Endothelial cell (in vitro differentiated cells): ENCODE results near the gene INPP5B. TPM values are rescaled to one million over a fixed set of nuclear protein-coding genes. Genes with fewer than 3 reads are reported as not detected.
A peak's percentile ranks its signal among the peaks of the same experiment; 100 is the strongest.
"Not testable (repeated sequence)": the region's sequence is repeated elsewhere in the genome, so short reads cannot be mapped to it uniquely, and the experiment has no call there.

Source experiments
- DNase-seq: peaks from one replicate; pipeline ENCODE4 v3.0.0; 2021; ENCODE audit warnings: low spot score
- H3K27ac Mint-ChIP-seq: one replicate; pipeline ENCODE4 v1.8.0; 2021; ENCODE audit warnings: mixed read lengths, inconsistent platforms; ENCODE audit not compliant: unreplicated experiment
- H3K27me3 Mint-ChIP-seq: one replicate; pipeline ENCODE4 v1.8.0; 2021; ENCODE audit warnings: mild to moderate bottlenecking, moderate library complexity, mixed read lengths, inconsistent platforms; ENCODE audit not compliant: unreplicated experiment
- H3K36me3 Mint-ChIP-seq: one replicate; pipeline ENCODE4 v1.8.0; 2021; ENCODE audit warnings: mild to moderate bottlenecking, low read depth, mixed read lengths, inconsistent platforms; ENCODE audit not compliant: unreplicated experiment
- H3K4me1 Mint-ChIP-seq: one replicate; pipeline ENCODE4 v1.8.0; 2021; ENCODE audit warnings: mild to moderate bottlenecking, mixed read lengths, inconsistent platforms; ENCODE audit not compliant: unreplicated experiment
- H3K4me3 Mint-ChIP-seq: one replicate; pipeline ENCODE4 v1.8.0; 2021; ENCODE audit warnings: mild to moderate bottlenecking, mixed read lengths, inconsistent platforms; ENCODE audit not compliant: unreplicated experiment
- H3K9me3 Mint-ChIP-seq: one replicate; pipeline ENCODE4 v1.8.0; 2021; ENCODE audit warnings: mixed read lengths, inconsistent platforms; ENCODE audit not compliant: unreplicated experiment
- CTCF ChIP-seq: fragments of 200-600 bp; sonication (generic); IDR thresholded peaks from one replicate; pipeline ENCODE4 v1.5.0; 2021; ENCODE audit warnings: antibody characterized with exemption; ENCODE audit not compliant: unreplicated experiment
- total RNA-seq: library from RNA; stranded (reverse); fragmentation: NEBNext Ultra II Directional; extraction: Animal tissue kit (Norgen Biotek cat#: 25700); gene quantifications from one replicate; pipeline ENCODE4 v1.2.1, GENCODE V29; 2021; ENCODE audit not compliant: unreplicated experiment

Gene INPP5B
- total RNA-seq, 1 donor from 2014 or later: 18.4 TPM

- H3K27me3 Mint-ChIP-seq: peaks cover 11% of the 10 kb centered on the region
- no peak for TF ChIP-seq CTCF
- DNase-seq: no peak
- H3K27ac Mint-ChIP-seq: peak overlapping the region; percentile 14
- H3K4me3 Mint-ChIP-seq: no peak overlapping the region
- H3K36me3 Mint-ChIP-seq: peaks cover 18% of the 10 kb centered on the region
- no peaks in the 10 kb centered on the region for H3K9me3 Mint-ChIP-seq
- H3K4me1 Mint-ChIP-seq: peaks cover 7% of the 10 kb centered on the region
These were observed 40.8 kb upstream of the INPP5B start for GRCh38 chr1:37987679-37988078.

GRCh38 chr1:37983546-37983945, 36.7 kb upstream of the INPP5B start:
- Mint-ChIP-seq H3K9me3 (no peaks in the 10 kb centered on the region), H3K4me3 (no peak overlapping the region), H3K4me1 (no peaks in the 10 kb centered on the region), H3K27ac (no peak overlapping the region), H3K36me3 (peaks cover 38% of the 10 kb centered on the region), H3K27me3 (peaks cover 3% of the 10 kb centered on the region)
- TF ChIP-seq CTCF: no peak
- no peak for DNase-seq

GRCh38 chr1:37978541-37978940, 31.7 kb upstream of the INPP5B start:
- no peak for TF ChIP-seq CTCF
- no peaks in the 10 kb centered on the region for H3K9me3 Mint-ChIP-seq
- H3K4me3 Mint-ChIP-seq: peak overlapping the region; percentile 19
- no peak overlapping the region for H3K27ac Mint-ChIP-seq
- peaks cover 5% of the 10 kb centered on the region for H3K27me3 Mint-ChIP-seq
- no peak for DNase-seq
- H3K36me3 Mint-ChIP-seq: peaks cover 48% of the 10 kb centered on the region
- H3K4me1 Mint-ChIP-seq: no peaks in the 10 kb centered on the region

GRCh38 chr1:37975083-37975482, 28.2 kb upstream of the INPP5B start:
- H3K9me3 Mint-ChIP-seq, H3K27ac Mint-ChIP-seq: not testable (repeated sequence)
- H3K36me3 Mint-ChIP-seq: peaks cover 50% of the 10 kb centered on the region

GRCh38 chr1:37974567-37974966, 27.7 kb upstream of the INPP5B start:
- no peaks in the 10 kb centered on the region for H3K4me1 Mint-ChIP-seq
- H3K9me3 Mint-ChIP-seq: no peaks in the 10 kb centered on the region
- H3K27me3 Mint-ChIP-seq: peaks cover 7% of the 10 kb centered on the region
- DNase-seq: no peak
- no peak for TF ChIP-seq CTCF
- H3K27ac Mint-ChIP-seq: no peak overlapping the region
- H3K36me3 Mint-ChIP-seq: peaks cover 51% of the 10 kb centered on the region
- H3K4me3 Mint-ChIP-seq: peak overlapping the region; percentile 15

More at GRCh38 chr1:37975083-37975482, 28.2 kb upstream of the INPP5B start:
- peak; percentile 56 for TF ChIP-seq CTCF
- H3K4me3 Mint-ChIP-seq, H3K4me1 Mint-ChIP-seq, H3K27me3 Mint-ChIP-seq: not testable (repeated sequence)
- DNase-seq: peak; percentile 24

GRCh38 chr1:37973684-37974083, 26.8 kb upstream of the INPP5B start:
- H3K4me3 Mint-ChIP-seq: peak overlapping the region; percentile 59
- DNase-seq, H3K27me3 Mint-ChIP-seq, H3K9me3 Mint-ChIP-seq, H3K27ac Mint-ChIP-seq, H3K4me1 Mint-ChIP-seq: not testable (repeated sequence)
- H3K36me3 Mint-ChIP-seq: peaks cover 50% of the 10 kb centered on the region
